ENCODE results near the gene UBE2C.

DNA sequence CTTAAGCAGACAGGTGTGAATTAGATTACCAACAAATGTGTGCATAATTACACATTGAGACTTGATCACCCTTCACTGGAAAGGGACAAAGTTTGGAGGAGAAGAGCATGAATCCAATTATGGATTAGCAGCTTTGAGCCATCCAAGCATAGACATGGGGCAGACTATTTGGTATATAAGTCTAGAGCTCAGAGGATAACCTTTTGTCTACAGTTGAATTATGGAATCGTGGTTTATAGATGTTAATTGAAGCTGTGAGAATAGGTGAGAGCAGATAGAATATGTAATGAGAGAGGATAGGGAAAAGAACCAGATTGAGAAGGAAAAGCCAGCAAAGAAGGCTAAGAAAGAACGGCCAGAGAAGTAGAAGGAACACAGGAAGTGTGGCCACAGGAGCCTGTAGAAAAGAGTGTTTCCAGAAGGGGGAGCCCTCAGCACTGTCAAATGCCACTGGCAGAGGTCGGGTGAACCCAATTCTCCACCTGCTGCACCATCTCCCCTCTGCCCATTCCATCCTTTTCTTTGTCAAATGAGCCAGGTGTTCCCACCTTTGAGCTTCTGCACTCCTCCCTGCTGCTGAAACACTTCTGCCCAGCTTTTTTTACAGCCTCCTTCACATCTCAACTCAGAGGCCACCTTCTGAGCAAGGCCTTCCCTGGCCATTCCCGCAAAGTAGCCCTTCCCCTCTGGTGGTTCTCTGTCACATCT is 13.4 kb upstream of the UBE2C start:
- TF ChIP-seq EZH2 (optimal IDR thresholded peaks at IDR 0.05; ENCODE audit: low read depth, low read length), result no peak
- TF ChIP-seq, protein P1, sequence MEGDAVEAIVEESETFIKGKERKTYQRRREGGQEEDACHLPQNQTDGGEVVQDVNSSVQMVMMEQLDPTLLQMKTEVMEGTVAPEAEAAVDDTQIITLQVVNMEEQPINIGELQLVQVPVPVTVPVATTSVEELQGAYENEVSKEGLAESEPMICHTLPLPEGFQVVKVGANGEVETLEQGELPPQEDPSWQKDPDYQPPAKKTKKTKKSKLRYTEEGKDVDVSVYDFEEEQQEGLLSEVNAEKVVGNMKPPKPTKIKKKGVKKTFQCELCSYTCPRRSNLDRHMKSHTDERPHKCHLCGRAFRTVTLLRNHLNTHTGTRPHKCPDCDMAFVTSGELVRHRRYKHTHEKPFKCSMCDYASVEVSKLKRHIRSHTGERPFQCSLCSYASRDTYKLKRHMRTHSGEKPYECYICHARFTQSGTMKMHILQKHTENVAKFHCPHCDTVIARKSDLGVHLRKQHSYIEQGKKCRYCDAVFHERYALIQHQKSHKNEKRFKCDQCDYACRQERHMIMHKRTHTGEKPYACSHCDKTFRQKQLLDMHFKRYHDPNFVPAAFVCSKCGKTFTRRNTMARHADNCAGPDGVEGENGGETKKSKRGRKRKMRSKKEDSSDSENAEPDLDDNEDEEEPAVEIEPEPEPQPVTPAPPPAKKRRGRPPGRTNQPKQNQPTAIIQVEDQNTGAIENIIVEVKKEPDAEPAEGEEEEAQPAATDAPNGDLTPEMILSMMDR (IDR thresholded peaks at IDR 0.05; ENCODE audit: low read length), result peak; percentile 69

All from MM.1S (cell line).